H1 (cell line): ENCODE results near the gene CCDC171. TPM values are rescaled to one million over a fixed set of nuclear protein-coding genes. Genes with fewer than 3 reads are reported as not detected.

Experiments
- CTCF ChIA-PET: fragments of 300-600 bp; sonication (Branson Sonifier 250); formaldehyde crosslinking; loops from one replicate; lab custom pipeline; 2021; ENCODE audit not compliant: partially characterized antibody; lab: Charles Lee
- POLR2A ChIA-PET: fragments of 300-600 bp; sonication (Branson Sonifier 250); formaldehyde crosslinking; loops from one replicate; lab custom pipeline; 2021; ENCODE audit warnings: inconsistent platforms; ENCODE audit not compliant: partially characterized antibody; lab: Charles Lee
- DNase-seq, 2 experiments: peaks; one replicate each; pipeline versions ENCODE4 v3.0.0 to v3.0.0-alpha.2; 2010 to 2022; ENCODE audit warnings: low spot score in 2 of 2, low read depth in 1 of 2, mixed read lengths in 1 of 2
- FAIRE-seq: peaks from 2 replicates; lab custom pipeline; 2011; peaks lifted over from hg19 to GRCh38; lab: Jason Lieb, UNC
- H2AFZ ChIP-seq: 2 replicates; pipeline ENCODE4 v1.8.1; 2012; ENCODE audit warnings: low read length, inconsistent platforms
- H2AK5ac ChIP-seq: 2 replicates; pipeline ENCODE4 v1.6.1; 2013; ENCODE audit warnings: low read depth, low read length
- H2BK120ac ChIP-seq: replicated peaks from 2 replicates; pipeline ENCODE3; 2013; ENCODE audit warnings: low read depth, low read length, inconsistent platforms
- H2BK12ac ChIP-seq: 2 replicates; pipeline ENCODE4 v1.6.1; 2013; ENCODE audit warnings: low read depth, low read length
- H2BK15ac ChIP-seq: 2 replicates; pipeline ENCODE4 v1.6.1; 2013; ENCODE audit warnings: low read length
- H2BK20ac ChIP-seq: 2 replicates; pipeline ENCODE4 v1.6.1; 2013; ENCODE audit warnings: low read length
- H2BK5ac ChIP-seq: 2 replicates; pipeline ENCODE4 v1.6.1; 2013; ENCODE audit warnings: low read depth, low read length
- H3K14ac ChIP-seq: 2 replicates; pipeline ENCODE4 v1.6.1; 2013; ENCODE audit warnings: inconsistent platforms; ENCODE audit not compliant: insufficient read length
- H3K18ac ChIP-seq: 2 replicates; pipeline ENCODE4 v1.6.1; 2013; ENCODE audit warnings: low read length; ENCODE audit errors: extremely low read depth
- H3K23ac ChIP-seq: 2 replicates; pipeline ENCODE4 v1.6.1; 2013; ENCODE audit warnings: inconsistent platforms; ENCODE audit not compliant: insufficient read length
- H3K23me2 ChIP-seq: 2 replicates; pipeline ENCODE4 v1.6.1; 2013; ENCODE audit warnings: low read depth, low read length
- H3K27ac ChIP-seq: 2 replicates; pipeline ENCODE4 v1.6.1; 2011; ENCODE audit warnings: low read depth, low read length, inconsistent platforms
- H3K27me3 ChIP-seq, 4 experiments: replicated peaks in 1 of 4; 1 replicate in 1 of 4; 2 replicates in 3 of 4; pipeline versions ENCODE4 v1.6.1 to v1.8.1; 2011 to 2013; ENCODE audit warnings: low read length in 3 of 4, mild to moderate bottlenecking in 3 of 4, inconsistent platforms in 2 of 4, mixed read lengths in 2 of 4, moderate library complexity in 1 of 4; ENCODE audit not compliant: control insufficient read depth in 3 of 4, insufficient read depth in 3 of 4; ENCODE audit errors: extremely low read depth in 1 of 4
- H3K36me3 ChIP-seq, 4 experiments: 2 replicates each; pipeline versions ENCODE4 v1.6.1 to v1.8.1; 2011 to 2013; ENCODE audit warnings: mild to moderate bottlenecking in 4 of 4, low read length in 3 of 4, moderate library complexity in 2 of 4, control low read depth in 1 of 4, inconsistent platforms in 1 of 4; ENCODE audit not compliant: insufficient read depth in 4 of 4, control insufficient read depth in 2 of 4
- H3K4ac ChIP-seq: replicated peaks from 2 replicates; pipeline ENCODE3; 2013; ENCODE audit warnings: low read length, low read depth, mixed read lengths, inconsistent platforms; ENCODE audit not compliant: insufficient read length
- H3K4me1 ChIP-seq, 4 experiments: replicated peaks in 1 of 4; 1 replicate in 1 of 4; 2 replicates in 3 of 4; pipeline versions ENCODE4 v1.6.1 to v1.8.1; 2011 to 2013; ENCODE audit warnings: low read length in 3 of 4, inconsistent platforms in 2 of 4, mixed read lengths in 1 of 4; ENCODE audit not compliant: insufficient read depth in 4 of 4, control insufficient read depth in 3 of 4
- H3K4me2 ChIP-seq, 2 experiments: 2 replicates each; pipeline versions ENCODE4 v1.6.1 to v1.8.1; 2011 to 2013; ENCODE audit warnings: low read depth in 2 of 2, low read length in 2 of 2, control low read depth in 1 of 2, inconsistent platforms in 1 of 2, mild to moderate bottlenecking in 1 of 2; ENCODE audit not compliant: insufficient read depth in 1 of 2
- H3K4me3 ChIP-seq, 4 experiments: fragments of 200-600, 300-600 bp in 1 of 4; sonication (generic), shearing (Covaris generic), sonication (Bioruptor Twin) in 1 of 4; 2 replicates each; pipeline versions ENCODE4 v1.5.1 to v1.8.1; 2011 to 2016; ENCODE audit warnings: low read length in 4 of 4, low read depth in 3 of 4, control low read depth in 2 of 4, inconsistent platforms in 2 of 4, mild to moderate bottlenecking in 2 of 4, mixed read lengths in 1 of 4, moderate library complexity in 1 of 4; ENCODE audit not compliant: insufficient read depth in 2 of 4; ENCODE audit errors: extremely low read depth in 1 of 4
- H3K56ac ChIP-seq: replicated peaks from 2 replicates; pipeline ENCODE3; 2013; ENCODE audit warnings: low read depth, mild to moderate bottlenecking, mixed read lengths, low read length, inconsistent platforms; ENCODE audit not compliant: insufficient read length
- H3K79me1 ChIP-seq: 2 replicates; pipeline ENCODE4 v1.6.1; 2013; ENCODE audit warnings: low read depth, low read length, control low read depth
- H3K79me2 ChIP-seq, 2 experiments: 2 replicates each; pipeline versions ENCODE4 v1.6.1 to v1.8.1; 2012 to 2013; ENCODE audit warnings: low read length in 2 of 2, mild to moderate bottlenecking in 2 of 2, inconsistent platforms in 1 of 2; ENCODE audit not compliant: insufficient read depth in 2 of 2, control insufficient read depth in 1 of 2
- H3K9ac ChIP-seq, 4 experiments: replicated peaks in 1 of 4; 1 replicate in 1 of 4; 2 replicates in 3 of 4; pipeline versions ENCODE4 v1.6.1 to v1.8.1; 2011 to 2013; ENCODE audit warnings: low read depth in 3 of 4, low read length in 3 of 4, control low read depth in 2 of 4, mild to moderate bottlenecking in 2 of 4, moderate library complexity in 2 of 4, inconsistent platforms in 1 of 4; ENCODE audit errors: extremely low read depth in 1 of 4
- H3K9me3 ChIP-seq, 2 experiments: 2 replicates each; pipeline versions ENCODE4 v1.6.1 to v1.8.1; 2012 to 2013; ENCODE audit warnings: mild to moderate bottlenecking in 2 of 2, moderate library complexity in 2 of 2, control low read depth in 1 of 2, inconsistent platforms in 1 of 2, low read depth in 1 of 2, low read length in 1 of 2, mixed read lengths in 1 of 2; ENCODE audit not compliant: insufficient read depth in 2 of 2
- H4K20me1 ChIP-seq, 2 experiments: replicated peaks in 1 of 2; 2 replicates each; pipeline versions ENCODE3 to v1.8.1; 2011 to 2013; ENCODE audit warnings: inconsistent platforms in 2 of 2, low read length in 2 of 2, mild to moderate bottlenecking in 1 of 2; ENCODE audit not compliant: insufficient read depth in 2 of 2, control insufficient read depth in 1 of 2
- H4K5ac ChIP-seq: 2 replicates; pipeline ENCODE4 v1.6.1; 2013; ENCODE audit warnings: low read length, low read depth, mixed read lengths, inconsistent platforms; ENCODE audit not compliant: insufficient read length
- H4K8ac ChIP-seq: 2 replicates; pipeline ENCODE4 v1.8.0; 2013; ENCODE audit warnings: mild to moderate bottlenecking, moderate library complexity, low read length, inconsistent platforms; ENCODE audit not compliant: insufficient read depth; ENCODE audit errors: extremely low read depth
- H4K91ac ChIP-seq: replicated peaks from 2 replicates; pipeline ENCODE3; 2013; ENCODE audit warnings: low read length, mixed read lengths, inconsistent platforms; ENCODE audit not compliant: insufficient read length
- CEBPB ChIP-seq: IDR thresholded peaks from 2 replicates; pipeline ENCODE4 v1.6.1; 2012; ENCODE audit warnings: low read depth, low read length
- EGR1 ChIP-seq: IDR thresholded peaks from 2 replicates; pipeline ENCODE4 v1.6.1; 2011; ENCODE audit warnings: low read depth, low read length, borderline replicate concordance
- POU5F1 ChIP-seq: IDR thresholded peaks from 2 replicates; pipeline ENCODE4 v1.6.1; 2011; ENCODE audit warnings: low read depth, mild to moderate bottlenecking, low read length, moderate library complexity
- SIRT6 ChIP-seq: IDR thresholded peaks from one replicate; pipeline ENCODE4 v1.7.1; 2012; ENCODE audit warnings: low read length, inconsistent platforms
- SIX5 ChIP-seq: IDR thresholded peaks from 2 replicates; pipeline ENCODE4 v1.6.1; 2011; ENCODE audit warnings: mild to moderate bottlenecking, low read depth, low read length
- SP1 ChIP-seq: IDR thresholded peaks from 2 replicates; pipeline ENCODE4 v1.6.1; 2011; ENCODE audit warnings: low read depth, low read length
- TEAD4 ChIP-seq: IDR thresholded peaks from 2 replicates; pipeline ENCODE4 v1.6.1; 2012; ENCODE audit warnings: low read depth, low read length, inconsistent platforms, mixed read lengths
- WGBS, 2 experiments: shearing (Covaris generic) in 1 of 2; methylation state at CpG; one replicate each; pipeline versions ENCODE4 v1.1.6 to v1.1.7; 2013 to 2015; ENCODE audit warnings: low lambda C conversion rate in 2 of 2, mixed read lengths in 2 of 2, inconsistent platforms in 1 of 2, low coverage in 1 of 2, missing lambda C conversion rate in 1 of 2; ENCODE audit not compliant: insufficient replicate concordance in 2 of 2, insufficient coverage in 1 of 2, insufficient read length in 1 of 2; ENCODE audit errors: extremely low coverage in 1 of 2, missing lambda C conversion rate in 1 of 2; 5-methylcytosine and 5-hydroxymethylcytosine counted together
- polyA plus RNA-seq, 7 experiments: library from polyadenylated mRNA; depleted of rRNA in 3 of 7; stranded (reverse) in 5 of 7; unstranded in 2 of 7; fragments of >200 nt in 5 of 7; fragments of 200-250 nt in 2 of 7; gene quantifications; 1 replicate in 5 of 7; 2 replicates in 1 of 7; 4 replicates in 1 of 7; pipeline versions ENCODE4 v1.2.1 to v1.2.3, GENCODE V29; 2011 to 2013; ENCODE audit warnings: missing spikeins in 2 of 7, mixed read lengths in 2 of 7
- total RNA-seq: library from RNA; stranded (reverse); fragmentation: NEBNext Ultra II Directional; extraction: Animal tissue kit (Norgen Biotek cat#: 25700); gene quantifications from 2 replicates; pipeline ENCODE4 v1.2.1, GENCODE V29; 2021

CCDC171 gene
- total and polyA plus RNA-seq, 2 of the 8 experiments (the other 6 are each of a cell fraction or from before 2014, with no cell fraction given), result 0.83 to 2.3 TPM

- no peak overlapping the region for H2BK5ac ChIP-seq
- no peaks in the 10 kb centered on the region for H3K27me3 ChIP-seq
- no peak for TF ChIP-seq CEBPB
- no peak for TF ChIP-seq SP1
- no peak for TF ChIP-seq EGR1
- TF ChIP-seq SIRT6, result no peak
- no peak for TF ChIP-seq POU5F1
- TF ChIP-seq TEAD4, result no peak
- no peak for TF ChIP-seq SIX5
- TF ChIP-seq, all 59 proteins: peak for 0
- ChIA-PET POLR2A (no interaction called here), CTCF (interaction anchor here (0.6 to 2.7 kb wide), 2 partner anchors 20 to 800 kb away, joined by 3 to 6 read pairs; no protein-coding TSS in a partner anchor)
- H3K9ac ChIP-seq, result no peak overlapping the region
- no peak overlapping the region for H2BK12ac ChIP-seq
- no peak for DNase-seq
- no peak overlapping the region for H4K8ac ChIP-seq
- H3K79me2 ChIP-seq, result no peaks in the 10 kb centered on the region
- H3K4ac ChIP-seq, result no peak overlapping the region
- WGBS, 2 experiments, result 88% methylated on average over 7 of the region's 7 CpGs; no CpG with 5 or more reads in 1 of the 2 experiments
- H3K27ac ChIP-seq, result no peak overlapping the region
- no peaks in the 10 kb centered on the region for H3K36me3 ChIP-seq
- no peak overlapping the region for H2BK15ac ChIP-seq
- H3K79me1 ChIP-seq, result no peaks in the 10 kb centered on the region
- H4K91ac ChIP-seq, result no peak overlapping the region
- no peak for FAIRE-seq
- H3K4me2 ChIP-seq, result no peak overlapping the region
- no peak overlapping the region for H2BK20ac ChIP-seq
- no peaks in the 10 kb centered on the region for H3K23me2 ChIP-seq
- H3K14ac ChIP-seq, result no peak overlapping the region
- H2BK120ac ChIP-seq, result no peak overlapping the region
- H2AK5ac ChIP-seq, result no peak overlapping the region
- H4K5ac ChIP-seq, result no peak overlapping the region
- H3K4me1 ChIP-seq, result 0 out of 7 replicates have a peak, but pooled peaks cover 0 to 3% (median 0%) of the 10 kb centered on the region in 4 experiments
- no peaks in the 10 kb centered on the region for H3K9me3 ChIP-seq
- H2AFZ ChIP-seq, result no peak overlapping the region
- no peak overlapping the region for H3K18ac ChIP-seq
- no peaks in the 10 kb centered on the region for H4K20me1 ChIP-seq
- no peak overlapping the region for H3K23ac ChIP-seq
- no peak overlapping the region for H3K56ac ChIP-seq
- H3K4me3 ChIP-seq, result no peak overlapping the region
Observed at GRCh38 chr9:15746905-15747304, 194.1 kb downstream of the CCDC171 start.
